Thyroid gland (tissue), 4 donors: Measurements from ENCODE around the gene ADAMTS12.

Source experiments
- POLR2A ChIP-seq, 2 donors: fragments of 450-650 bp; IDR thresholded peaks; one replicate each; pipeline ENCODE4 v1.6.1; 2017; ENCODE audit warnings: antibody characterized with exemption in 2 of 2, mild to moderate bottlenecking in 2 of 2, moderate library complexity in 1 of 2
- TF ChIP-seq, protein P1 (sequence below), 6 experiments: fragments of 200-600 bp in 3 of 6; fragments of 450-650 bp in 3 of 6; sonication (generic) in 3 of 6; IDR thresholded peaks; one replicate each; pipeline ENCODE4 v1.5.1; 2016 to 2019; ENCODE audit warnings: antibody characterized with exemption in 6 of 6, mild to moderate bottlenecking in 2 of 6, inconsistent platforms in 1 of 6, moderate library complexity in 1 of 6

- TF ChIP-seq, protein P1, sequence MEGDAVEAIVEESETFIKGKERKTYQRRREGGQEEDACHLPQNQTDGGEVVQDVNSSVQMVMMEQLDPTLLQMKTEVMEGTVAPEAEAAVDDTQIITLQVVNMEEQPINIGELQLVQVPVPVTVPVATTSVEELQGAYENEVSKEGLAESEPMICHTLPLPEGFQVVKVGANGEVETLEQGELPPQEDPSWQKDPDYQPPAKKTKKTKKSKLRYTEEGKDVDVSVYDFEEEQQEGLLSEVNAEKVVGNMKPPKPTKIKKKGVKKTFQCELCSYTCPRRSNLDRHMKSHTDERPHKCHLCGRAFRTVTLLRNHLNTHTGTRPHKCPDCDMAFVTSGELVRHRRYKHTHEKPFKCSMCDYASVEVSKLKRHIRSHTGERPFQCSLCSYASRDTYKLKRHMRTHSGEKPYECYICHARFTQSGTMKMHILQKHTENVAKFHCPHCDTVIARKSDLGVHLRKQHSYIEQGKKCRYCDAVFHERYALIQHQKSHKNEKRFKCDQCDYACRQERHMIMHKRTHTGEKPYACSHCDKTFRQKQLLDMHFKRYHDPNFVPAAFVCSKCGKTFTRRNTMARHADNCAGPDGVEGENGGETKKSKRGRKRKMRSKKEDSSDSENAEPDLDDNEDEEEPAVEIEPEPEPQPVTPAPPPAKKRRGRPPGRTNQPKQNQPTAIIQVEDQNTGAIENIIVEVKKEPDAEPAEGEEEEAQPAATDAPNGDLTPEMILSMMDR (IDR thresholded peaks at IDR 0.05): no peak
- TF ChIP-seq POLR2A (IDR thresholded peaks at IDR 0.05): no peak
These were observed 249.9 kb downstream of the ADAMTS12 start for GRCh38 chr5:33641744-33642505.
